Liver (tissue), 9 donors: ENCODE data around the gene USH1G. TPM values are rescaled to one million over a fixed set of nuclear protein-coding genes. Genes with fewer than 3 reads are reported as not detected.

ENCODE experiments used
- DNase-seq: peaks from one replicate; pipeline ENCODE4 v3.0.0-alpha.2; 2017; ENCODE audit warnings: low spot score
- H3K27ac ChIP-seq, 2 donors: one replicate each; pipeline ENCODE4 v1.7.0; 2013; ENCODE audit warnings: inconsistent platforms in 2 of 2, low read length in 2 of 2, control low read depth in 1 of 2, low read depth in 1 of 2, mild to moderate bottlenecking in 1 of 2
- H3K27me3 ChIP-seq, 4 donors: one replicate each; pipeline versions ENCODE4 v1.6.1 to v1.7.0; 2013; ENCODE audit warnings: low read length in 3 of 4, inconsistent platforms in 1 of 4, mild to moderate bottlenecking in 1 of 4, moderate library complexity in 1 of 4; ENCODE audit not compliant: control insufficient read depth in 4 of 4, insufficient read depth in 4 of 4
- H3K36me3 ChIP-seq, 4 donors: one replicate each; pipeline versions ENCODE4 v1.6.1 to v1.7.0; 2013; ENCODE audit warnings: low read length in 3 of 4, mild to moderate bottlenecking in 3 of 4, low read depth in 1 of 4, moderate library complexity in 1 of 4; ENCODE audit not compliant: control insufficient read depth in 4 of 4, insufficient read depth in 3 of 4
- H3K4me1 ChIP-seq, 4 donors: one replicate each; pipeline versions ENCODE4 v1.6.1 to v1.7.0; 2013; ENCODE audit warnings: low read length in 3 of 4, mild to moderate bottlenecking in 3 of 4, moderate library complexity in 1 of 4; ENCODE audit not compliant: control insufficient read depth in 4 of 4, insufficient read depth in 4 of 4
- H3K4me3 ChIP-seq, 3 donors: one replicate each; pipeline versions ENCODE4 v1.6.1 to v1.7.0; 2013; ENCODE audit warnings: low read length in 3 of 3, control low read depth in 1 of 3, low read depth in 1 of 3, mild to moderate bottlenecking in 1 of 3
- H3K9ac ChIP-seq, 2 donors: one replicate each; pipeline ENCODE4 v1.7.0; 2013; ENCODE audit warnings: low read length in 2 of 2, mild to moderate bottlenecking in 2 of 2, moderate library complexity in 2 of 2, control low read depth in 1 of 2, low read depth in 1 of 2
- H3K9me3 ChIP-seq, 4 donors: one replicate each; pipeline versions ENCODE4 v1.6.1 to v1.7.0; 2013; ENCODE audit warnings: low read length in 3 of 4; ENCODE audit not compliant: control insufficient read depth in 4 of 4
- CTCF ChIP-seq: fragments of 150-350 bp; IDR thresholded peaks from 2 replicates; pipeline ENCODE4 v1.5.1; 2017; ENCODE audit warnings: improper control_type of control experiment, low read depth, low read length; ENCODE audit not compliant: missing input control
- EGR1 ChIP-seq, 2 donors: IDR thresholded peaks; 2 replicates each; pipeline ENCODE4 v1.6.1; 2016 to 2018; ENCODE audit warnings: antibody characterized with exemption in 2 of 2, low read depth in 2 of 2
- FOXA1 ChIP-seq: IDR thresholded peaks from 2 replicates; pipeline ENCODE4 v1.6.1; 2016; ENCODE audit warnings: antibody characterized with exemption
- FOXA2 ChIP-seq: IDR thresholded peaks from 2 replicates; pipeline ENCODE4 v1.6.1; 2016; ENCODE audit warnings: antibody characterized with exemption
- GABPA ChIP-seq, 2 donors: IDR thresholded peaks in 1 of 2; conservative IDR thresholded peaks in 1 of 2; 2 replicates each; pipeline ENCODE4 v1.6.1; 2016; ENCODE audit warnings: antibody characterized with exemption in 2 of 2, mild to moderate bottlenecking in 1 of 2, moderate library complexity in 1 of 2
- HNF4A ChIP-seq, 2 donors: conservative IDR thresholded peaks; 2 replicates each; pipeline ENCODE4 v1.6.1; 2016; ENCODE audit warnings: antibody characterized with exemption in 2 of 2, mild to moderate bottlenecking in 2 of 2
- HNF4G ChIP-seq: IDR thresholded peaks from 2 replicates; pipeline ENCODE4 v1.6.1; 2016; ENCODE audit warnings: antibody characterized with exemption
- JUND ChIP-seq, 2 donors: IDR thresholded peaks; 2 replicates each; pipeline ENCODE4 v1.6.1; 2016; ENCODE audit warnings: antibody characterized with exemption in 2 of 2
- MAX ChIP-seq: IDR thresholded peaks from 2 replicates; pipeline ENCODE4 v1.6.1; 2016; ENCODE audit warnings: antibody characterized with exemption
- NR2F2 ChIP-seq: IDR thresholded peaks from 2 replicates; pipeline ENCODE4 v1.6.1; 2016; ENCODE audit warnings: antibody characterized with exemption
- RAD21 ChIP-seq, 2 donors: IDR thresholded peaks; 2 replicates each; pipeline ENCODE4 v1.6.1; 2016; ENCODE audit warnings: antibody characterized with exemption in 2 of 2, mild to moderate bottlenecking in 2 of 2
- REST ChIP-seq: IDR thresholded peaks from 2 replicates; pipeline ENCODE4 v1.6.1; 2016; ENCODE audit warnings: antibody characterized with exemption, mild to moderate bottlenecking
- RXRA ChIP-seq, 2 donors: IDR thresholded peaks; 2 replicates each; pipeline ENCODE4 v1.6.1; 2017 to 2018; ENCODE audit warnings: antibody characterized with exemption in 2 of 2, mild to moderate bottlenecking in 1 of 2
- SP1 ChIP-seq: IDR thresholded peaks from 2 replicates; pipeline ENCODE4 v1.6.1; 2018; ENCODE audit warnings: antibody characterized with exemption, mild to moderate bottlenecking
- TAF1 ChIP-seq: conservative IDR thresholded peaks from 2 replicates; pipeline ENCODE4 v1.6.1; 2016; ENCODE audit warnings: antibody characterized with exemption, mild to moderate bottlenecking
- YY1 ChIP-seq: IDR thresholded peaks from 2 replicates; pipeline ENCODE4 v1.6.1; 2016; ENCODE audit warnings: antibody characterized with exemption, mild to moderate bottlenecking
- ZBTB33 ChIP-seq: IDR thresholded peaks from 2 replicates; pipeline ENCODE4 v1.6.1; 2016; ENCODE audit warnings: antibody characterized with exemption
- WGBS: extraction: QIAGEN DNeasy Blood & Tissue Kit; methylation state at CpG from one replicate; pipeline ENCODE4 v1.1.7; 2013; 5-methylcytosine and 5-hydroxymethylcytosine counted together
- polyA plus RNA-seq, 2 donors: library from polyadenylated mRNA; stranded (reverse) in 1 of 2; unstranded in 1 of 2; fragments of 200-250 nt in 1 of 2; fragments of >200 nt in 1 of 2; fragmentation: Nextera tagmentation in 1 of 2; extraction: Ambion mirVana in 1 of 2; gene quantifications; one replicate each; pipeline versions ENCODE4 v1.2.1 to v1.2.3, GENCODE V29; 2013 to 2015
- total RNA-seq, 2 donors: library from RNA; depleted of rRNA; stranded (reverse); fragments of >200 nt; gene quantifications; one replicate each; pipeline ENCODE4 v1.2.3, GENCODE V29; 2014
- donor health status: healthy.
- donor health status: healthy.
- donor health status: healthy.
- donor health status: healthy.
- donor health status: healthy.

Gene USH1G
- total and polyA plus RNA-seq, 4 donors: under 0.01 TPM; not detected in 3

- WGBS: 92% methylated on average over 7 of the region's 7 CpGs
- H3K4me1 ChIP-seq: peaks cover 0 to 16% (median 10%) of the 10 kb centered on the region in 4 donors
- no peak overlapping the region for H3K27ac ChIP-seq
- no peak for DNase-seq
- no peaks in the 10 kb centered on the region for H3K27me3 ChIP-seq
- no peak for TF ChIP-seq YY1
- TF ChIP-seq RXRA (IDR thresholded peaks at IDR 0.05): no peak
- no peaks in the 10 kb centered on the region for H3K36me3 ChIP-seq
- no peak overlapping the region for H3K9ac ChIP-seq
- H3K4me3 ChIP-seq: no peak overlapping the region
- no peaks in the 10 kb centered on the region for H3K9me3 ChIP-seq
These were observed 32.5 kb downstream of the USH1G start for GRCh38 chr17:74890554-74890953.

GRCh38 chr17:74888469-74888868 lies 34.6 kb downstream of the USH1G start:
- Histone ChIP-seq H3K27ac (no peak overlapping the region), H3K9ac (no peak overlapping the region), H3K9me3 (no peaks in the 10 kb centered on the region), H3K4me1 (peaks cover 0 to 11% (median 8%) of the 10 kb centered on the region in 4 donors), H3K4me3 (no peak overlapping the region), H3K36me3 (no peaks in the 10 kb centered on the region), H3K27me3 (no peaks in the 10 kb centered on the region)
- no peak for DNase-seq
- TF ChIP-seq FOXA1 (no peak), CTCF (no peak), NR2F2 (no peak), EGR1 (IDR thresholded peaks at IDR 0.05; ENCODE audit: low read depth in 2 of 2) (no peak), RXRA (IDR thresholded peaks at IDR 0.05) (no peak), RAD21 (IDR thresholded peaks at IDR 0.05) (no peak), HNF4G (no peak), HNF4A (conservative IDR thresholded peaks at IDR 0.05) (no peak), JUND (IDR thresholded peaks at IDR 0.05) (no peak), REST (no peak), SP1 (no peak), GABPA (IDR thresholded peaks at IDR 0.05 in 1 of 2, conservative IDR thresholded peaks at IDR 0.05 in 1 of 2) (no peak), TAF1 (no peak), ZBTB33 (no peak), MAX (no peak), YY1 (no peak), FOXA2 (no peak)
- WGBS: 76% methylated on average over 13 of the region's 13 CpGs
